Stimulated activated CD4-positive, alpha-beta T cell treated with anti-CD3 and anti-CD28 coated beads, Interleukin-15, amount 100 ng/mL, for 24 hours (primary cell): Measurements from ENCODE around the gene CD1D.
"Not testable (repeated sequence)": the region's sequence is repeated elsewhere in the genome, so short reads cannot be mapped to it uniquely, and the experiment has no call there.

Experiments used
- DNase-seq: peaks from one replicate; pipeline ENCODE4 v3.0.0-alpha.2; 2020

The CD1D gene

GRCh38 chr1:158176849-158177699, 3.6 kb upstream of the CD1D start:
- DNase-seq = not testable (repeated sequence)

DNA sequence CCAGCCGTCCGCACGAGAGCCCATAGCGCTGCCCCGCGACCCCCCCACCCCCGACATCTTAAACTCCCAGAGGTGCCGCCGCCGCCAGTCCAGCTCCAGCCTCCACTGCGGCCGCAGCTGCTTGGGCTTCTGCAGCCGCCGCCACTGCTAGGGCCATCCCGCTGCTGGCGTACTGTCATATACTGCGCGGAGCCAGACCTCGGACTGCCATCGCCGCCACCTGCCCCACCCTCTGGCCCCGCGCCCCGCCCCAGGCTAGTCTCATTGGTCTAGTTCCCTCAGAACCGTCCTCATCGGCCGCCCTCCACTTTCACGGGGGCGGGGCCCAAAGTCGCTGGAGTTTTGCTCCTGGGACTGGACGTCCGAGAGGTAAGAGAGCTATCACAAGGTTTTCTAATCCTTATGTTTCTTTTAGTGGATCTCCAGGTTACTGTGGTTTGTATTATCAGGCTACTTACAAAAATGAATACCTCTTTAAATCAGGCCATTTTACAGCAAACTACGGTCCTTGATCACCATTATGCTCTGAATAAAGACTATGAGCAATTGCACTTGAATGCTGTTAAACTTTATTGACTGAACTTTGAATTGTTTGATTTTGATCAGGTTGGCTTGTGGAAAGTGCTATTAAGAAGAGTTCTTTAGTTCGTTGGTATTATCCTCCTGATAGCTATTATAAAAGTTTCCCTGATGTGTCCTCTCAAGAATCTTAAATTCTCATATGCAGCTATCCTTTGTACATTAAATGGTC, 2.8 kb upstream of the CD1D start:
- DNase-seq = peak; percentile 63

- DNase-seq = no peak
Observed at GRCh38 chr1:158179301-158180041, 1.2 kb upstream of the CD1D start.

DNA sequence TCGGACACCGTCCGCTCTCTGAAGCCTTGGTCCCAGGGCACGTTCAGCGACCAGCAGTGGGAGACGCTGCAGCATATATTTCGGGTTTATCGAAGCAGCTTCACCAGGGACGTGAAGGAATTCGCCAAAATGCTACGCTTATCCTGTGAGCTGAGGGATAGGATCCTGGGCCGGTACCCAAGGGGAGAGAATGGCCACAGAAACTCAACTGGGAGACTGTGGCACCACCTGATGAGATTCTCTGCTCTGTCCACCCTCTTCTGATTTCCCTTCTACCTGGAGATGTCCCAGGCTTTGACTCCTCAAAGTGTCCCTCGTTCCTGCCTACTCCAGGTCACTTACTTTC, 855 bp downstream of the CD1D start:
- no peak for DNase-seq

DNA sequence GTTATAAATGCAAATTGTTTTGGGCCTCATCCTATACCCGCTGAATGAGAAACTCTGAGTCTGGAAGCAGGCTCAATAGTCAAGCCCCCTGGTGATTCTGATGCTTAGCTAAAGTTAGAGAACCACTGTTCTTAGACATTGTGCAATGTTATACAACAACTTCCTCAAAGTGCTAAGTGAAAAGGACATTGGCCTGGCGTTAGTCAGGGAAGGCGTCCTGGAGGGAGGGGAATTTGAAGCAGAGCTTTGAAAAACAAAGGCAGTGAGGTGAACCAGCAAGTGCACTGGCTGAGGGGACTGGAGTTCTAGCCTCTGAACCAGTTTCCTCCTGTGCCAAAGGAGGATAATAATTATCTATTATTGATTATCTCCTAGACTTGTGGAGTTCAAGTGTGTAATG, 5.1 kb downstream of the CD1D start:
- DNase-seq = no peak

- DNase-seq = no peak
Observed at GRCh38 chr1:158186180-158186579, 5.5 kb downstream of the CD1D start.

DNA sequence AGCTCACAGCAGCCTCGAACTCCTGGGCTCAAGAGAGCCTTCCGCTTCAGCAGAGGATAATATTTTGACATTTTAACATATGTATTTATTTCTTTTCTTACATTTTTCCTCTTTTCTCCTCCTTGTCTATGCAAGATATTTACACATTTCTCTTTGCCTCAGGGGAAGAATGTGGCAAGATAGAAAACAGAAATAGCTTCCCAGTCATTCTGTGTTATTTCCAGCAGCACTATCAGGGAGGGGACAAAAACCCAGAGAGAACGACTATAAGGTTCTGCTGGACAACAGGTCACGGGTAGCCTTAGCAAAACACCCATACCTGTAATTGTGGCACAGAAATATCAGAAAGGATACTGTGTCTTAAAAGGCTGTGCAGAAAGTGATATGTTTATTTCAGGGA, 7.9 kb downstream of the CD1D start:
- DNase-seq = no peak

- no peak for DNase-seq
Observed at GRCh38 chr1:158189624-158190023, 8.9 kb downstream of the CD1D start.

DNA sequence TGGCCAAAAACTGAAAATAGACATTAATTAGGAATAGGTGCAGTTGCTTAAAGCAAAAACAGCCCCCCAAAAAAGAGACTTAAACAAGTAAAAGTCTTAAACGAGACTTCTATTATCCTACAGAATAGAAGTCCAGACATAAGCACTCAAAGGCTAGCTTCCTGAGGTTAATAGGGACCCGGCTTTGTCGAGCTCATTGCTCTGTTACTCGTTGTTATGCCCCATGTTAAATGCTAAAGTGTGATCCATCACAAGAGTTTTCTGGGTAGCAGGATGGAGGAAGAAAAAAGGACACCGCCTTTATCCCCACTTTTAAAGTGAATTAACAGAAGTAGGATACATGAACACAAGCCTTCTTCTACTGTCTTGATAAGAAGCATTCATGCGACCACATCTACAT, 10.6 kb downstream of the CD1D start:
- DNase-seq = no peak

DNA sequence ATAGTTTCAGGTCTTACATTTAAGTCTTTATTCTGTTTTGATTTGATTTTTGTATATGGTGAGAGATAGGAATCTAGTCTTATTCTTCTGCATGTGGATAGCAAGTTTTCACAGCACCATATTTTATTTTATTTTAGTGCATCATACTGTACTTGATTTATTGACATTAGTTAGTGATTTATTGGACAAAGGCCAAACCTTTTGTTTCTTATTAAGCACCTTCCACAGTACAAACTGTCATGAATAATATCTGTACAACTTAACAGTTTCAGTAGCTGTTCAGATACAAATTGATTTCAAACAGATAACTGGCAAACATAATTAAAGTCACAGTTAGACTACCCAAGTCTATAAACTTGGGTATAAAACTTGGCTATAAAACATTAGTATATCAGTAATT, 15.8 kb downstream of the CD1D start:
- DNase-seq = no peak

GRCh38 chr1:158199849-158200248, 19.2 kb downstream of the CD1D start:
- DNase-seq = no peak

- no peak for DNase-seq
Observed at GRCh38 chr1:158200527-158200926, 19.8 kb downstream of the CD1D start.

GRCh38 chr1:158203693-158204457, 23.2 kb downstream of the CD1D start:
- DNase-seq = peak; percentile 5

- no peak for DNase-seq
Observed at GRCh38 chr1:158204458-158204827, 23.7 kb downstream of the CD1D start.

DNA sequence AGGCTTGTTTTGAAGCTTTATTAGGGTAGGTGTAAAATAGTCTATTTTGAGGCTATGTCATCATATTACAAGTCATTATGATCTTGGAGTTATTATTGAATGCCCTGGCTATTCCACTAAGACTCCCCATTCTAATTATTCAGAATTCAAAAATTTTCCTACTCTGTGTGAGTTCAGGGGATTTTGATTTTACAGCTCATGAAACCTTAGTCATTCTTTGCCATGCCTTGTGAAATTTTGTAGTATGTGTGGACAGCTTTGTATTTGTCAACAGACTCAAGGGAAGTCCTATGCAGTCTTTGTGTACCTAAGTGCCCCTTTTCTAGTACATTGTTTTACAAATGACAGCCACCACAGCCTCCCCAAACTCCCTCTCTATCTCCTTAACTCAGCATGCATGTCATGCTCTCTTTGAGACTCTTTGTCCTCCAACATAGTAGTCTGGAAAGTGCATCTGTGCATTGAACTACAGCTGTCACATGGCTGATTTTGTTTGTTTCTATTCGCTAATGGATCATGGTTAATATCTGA, 28.0 kb downstream of the CD1D start:
- DNase-seq = no peak

- no peak for DNase-seq
Observed at GRCh38 chr1:158212320-158212719, 31.6 kb downstream of the CD1D start.

GRCh38 chr1:158223445-158223844, 42.8 kb downstream of the CD1D start:
- DNase-seq = not testable (repeated sequence)

GRCh38 chr1:158227904-158228623, 47.4 kb downstream of the CD1D start:
- no peak for DNase-seq
